Kidney epithelial cell (primary cell): ENCODE data around the gene MED31. TPM values are rescaled to one million over a fixed set of nuclear protein-coding genes. Genes with fewer than 3 reads are reported as not detected.

Experiments used
- DNase-seq: peaks from one replicate; pipeline ENCODE4 v3.0.0-alpha.2; 2010; ENCODE audit warnings: low read depth
- H3K27me3 ChIP-seq: 2 replicates; pipeline ENCODE4 v1.6.0; 2011; ENCODE audit warnings: low read length; ENCODE audit not compliant: control insufficient read depth, insufficient read depth
- H3K36me3 ChIP-seq: 2 replicates; pipeline ENCODE4 v1.5.1; 2011; ENCODE audit warnings: low read length; ENCODE audit not compliant: control insufficient read depth, insufficient read depth
- H3K4me3 ChIP-seq: 2 replicates; pipeline ENCODE4 v1.5.1; 2011; ENCODE audit warnings: low read depth, mild to moderate bottlenecking, control low read depth, low read length
- total RNA-seq: library from RNA; depleted of rRNA; stranded (reverse); fragments of >200 nt; gene quantifications from 2 replicates; pipeline ENCODE4 v1.2.3, GENCODE V29; 2015
- TF ChIP-seq, protein P1 (sequence below): IDR thresholded peaks from 2 replicates; pipeline ENCODE4 v1.5.1; 2011; ENCODE audit warnings: mild to moderate bottlenecking, moderate library complexity, low read length, control low read depth, inconsistent platforms; ENCODE audit not compliant: insufficient read depth, poor library complexity, severe bottlenecking

Gene MED31
- 10.6 and 13.5 TPM in 2 replicates for total RNA-seq

DNA sequence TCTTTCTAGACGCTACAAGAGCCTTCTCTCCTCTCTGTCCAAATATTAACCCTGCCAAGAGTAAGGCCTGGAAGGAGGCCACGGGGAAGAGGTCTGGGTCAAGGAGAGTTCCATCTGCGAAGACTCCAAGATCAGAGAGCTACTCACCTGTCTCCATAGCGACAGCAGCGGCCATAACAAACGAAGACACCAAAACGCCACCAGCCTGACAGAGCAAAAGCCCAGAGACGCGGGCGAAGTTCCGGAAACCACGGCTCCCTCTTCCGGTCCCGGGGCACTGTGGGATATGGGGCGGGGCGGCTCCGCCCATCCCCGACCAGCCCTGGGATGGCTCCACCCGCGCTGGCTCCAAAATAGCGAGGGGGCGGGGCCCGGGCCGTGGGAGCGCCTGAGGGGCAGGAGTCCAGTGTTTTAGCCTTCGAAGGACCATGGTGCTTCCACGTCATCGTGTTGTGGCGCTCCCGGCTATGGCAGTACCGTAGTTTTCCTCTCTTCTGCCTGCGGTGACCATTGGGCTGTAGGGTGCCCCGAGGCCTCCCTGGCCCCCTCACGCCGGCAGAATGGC is at the start of gene MED31, which contains the start of gene C17orf100:
MED31 (minus strand) TSS at position 252 of the 565 bp plus-strand sequence; CDS start at position 175, 77 bp downstream.
C17orf100 (plus strand) TSS at position 409 of the 565 bp plus-strand sequence; CDS start at position 561, 152 bp downstream.
- no peaks in the 10 kb centered on the region for H3K36me3 ChIP-seq

DNA sequence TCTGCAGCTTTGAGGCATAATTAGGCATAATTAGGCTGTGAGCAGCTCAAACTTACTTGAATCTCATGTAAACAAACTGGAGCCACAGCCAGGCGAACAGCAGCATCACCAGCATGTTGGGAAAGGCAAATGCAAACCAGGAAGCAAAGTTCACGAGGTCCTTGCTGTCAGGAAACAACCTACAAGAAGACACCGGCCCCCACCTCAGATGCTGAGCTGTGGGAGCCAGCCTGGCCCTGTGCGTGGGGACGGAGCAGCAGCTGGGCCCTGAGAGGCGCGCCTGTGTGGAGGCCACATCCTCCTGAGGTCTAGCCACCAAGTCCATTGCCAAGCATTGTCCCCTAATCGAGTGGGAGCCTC is 49.5 kb upstream of the MED31 start:
- TF ChIP-seq, protein P1, sequence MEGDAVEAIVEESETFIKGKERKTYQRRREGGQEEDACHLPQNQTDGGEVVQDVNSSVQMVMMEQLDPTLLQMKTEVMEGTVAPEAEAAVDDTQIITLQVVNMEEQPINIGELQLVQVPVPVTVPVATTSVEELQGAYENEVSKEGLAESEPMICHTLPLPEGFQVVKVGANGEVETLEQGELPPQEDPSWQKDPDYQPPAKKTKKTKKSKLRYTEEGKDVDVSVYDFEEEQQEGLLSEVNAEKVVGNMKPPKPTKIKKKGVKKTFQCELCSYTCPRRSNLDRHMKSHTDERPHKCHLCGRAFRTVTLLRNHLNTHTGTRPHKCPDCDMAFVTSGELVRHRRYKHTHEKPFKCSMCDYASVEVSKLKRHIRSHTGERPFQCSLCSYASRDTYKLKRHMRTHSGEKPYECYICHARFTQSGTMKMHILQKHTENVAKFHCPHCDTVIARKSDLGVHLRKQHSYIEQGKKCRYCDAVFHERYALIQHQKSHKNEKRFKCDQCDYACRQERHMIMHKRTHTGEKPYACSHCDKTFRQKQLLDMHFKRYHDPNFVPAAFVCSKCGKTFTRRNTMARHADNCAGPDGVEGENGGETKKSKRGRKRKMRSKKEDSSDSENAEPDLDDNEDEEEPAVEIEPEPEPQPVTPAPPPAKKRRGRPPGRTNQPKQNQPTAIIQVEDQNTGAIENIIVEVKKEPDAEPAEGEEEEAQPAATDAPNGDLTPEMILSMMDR = no peak
- Histone ChIP-seq H3K27me3 (peaks cover 9% of the 10 kb centered on the region), H3K36me3 (no peaks in the 10 kb centered on the region), H3K4me3 (no peak overlapping the region)
- DNase-seq = no peak

More for the DNA sequence above, at the start of gene MED31, which contains the start of gene C17orf100:
- peaks cover 15% of the 10 kb centered on the region for H3K27me3 ChIP-seq
- H3K4me3 ChIP-seq = peak within 1 kb of the TSS; percentile 97
- TF ChIP-seq, protein P1 = no peak
- DNase-seq = peak; percentile 59

DNA sequence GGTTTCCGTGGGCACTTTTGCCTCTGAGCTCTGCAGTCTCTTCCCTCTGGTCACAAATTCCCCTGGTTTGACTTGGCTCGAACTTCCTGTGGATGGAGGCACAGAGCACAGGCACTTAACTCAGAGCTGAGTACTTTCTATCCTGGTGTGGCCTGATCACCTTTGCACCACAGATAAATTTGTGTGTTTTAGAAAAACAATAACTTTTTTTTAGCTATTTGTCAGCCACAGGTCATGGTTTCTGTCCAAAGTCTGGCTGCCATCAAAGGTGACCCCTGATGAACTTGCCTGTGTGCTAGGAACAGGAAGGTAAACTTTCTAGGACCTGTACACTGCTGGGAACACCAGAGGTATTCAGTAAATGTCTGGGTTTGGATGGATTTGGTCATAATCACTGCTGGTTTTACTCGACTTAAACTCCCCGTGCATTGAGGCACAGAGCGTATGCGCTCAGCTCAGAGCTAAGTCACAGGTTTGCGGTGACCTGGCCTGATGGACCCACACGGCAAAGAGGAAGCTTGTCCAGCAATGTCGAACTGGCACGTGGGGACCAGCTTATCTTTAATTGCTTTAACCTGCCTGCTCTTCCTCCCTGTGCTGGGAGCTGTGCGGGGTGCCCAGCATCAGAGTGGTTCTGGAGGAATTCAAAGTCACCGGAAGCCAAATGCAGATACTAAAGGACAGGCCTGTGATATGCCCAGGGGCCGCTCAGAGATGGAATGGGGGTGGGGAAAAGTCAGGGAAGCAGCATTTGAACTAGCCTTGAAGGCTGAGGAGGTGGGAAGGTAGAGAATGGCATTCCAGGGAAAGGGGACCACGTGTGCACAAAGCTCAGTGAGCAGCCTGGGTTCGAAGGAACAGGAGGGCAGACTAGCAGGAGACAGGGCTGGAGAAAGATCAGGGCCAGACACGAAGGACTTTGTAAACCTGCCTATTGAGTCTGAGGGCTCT is 48.9 kb upstream of the MED31 start:
- no peaks in the 10 kb centered on the region for H3K36me3 ChIP-seq
- H3K4me3 ChIP-seq = no peak overlapping the region
- DNase-seq = no peak
- peaks cover 9% of the 10 kb centered on the region for H3K27me3 ChIP-seq
- TF ChIP-seq, protein P1 = no peak

DNA sequence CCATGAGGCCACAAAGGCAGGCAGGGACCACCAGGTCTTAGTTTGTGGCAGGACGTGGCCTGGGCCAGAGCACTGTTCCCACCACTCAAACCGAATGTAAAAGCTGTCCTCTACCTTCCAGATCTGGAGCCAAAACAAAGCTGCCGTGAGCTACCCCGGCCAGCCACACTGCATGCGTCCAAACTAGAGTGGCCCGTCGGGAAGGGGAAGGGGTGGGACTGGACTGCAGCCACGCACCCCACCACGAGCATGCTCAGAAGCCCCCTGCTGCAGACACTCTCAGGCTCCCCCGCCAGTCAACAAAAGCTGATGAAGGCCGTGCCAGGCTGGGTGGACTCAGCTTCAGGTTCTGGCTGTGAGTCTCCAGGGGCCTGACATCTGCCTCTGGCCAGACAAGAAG is 46.6 kb upstream of the MED31 start:
- TF ChIP-seq, protein P1 = no peak
- no peak overlapping the region for H3K4me3 ChIP-seq
- DNase-seq = no peak

DNA sequence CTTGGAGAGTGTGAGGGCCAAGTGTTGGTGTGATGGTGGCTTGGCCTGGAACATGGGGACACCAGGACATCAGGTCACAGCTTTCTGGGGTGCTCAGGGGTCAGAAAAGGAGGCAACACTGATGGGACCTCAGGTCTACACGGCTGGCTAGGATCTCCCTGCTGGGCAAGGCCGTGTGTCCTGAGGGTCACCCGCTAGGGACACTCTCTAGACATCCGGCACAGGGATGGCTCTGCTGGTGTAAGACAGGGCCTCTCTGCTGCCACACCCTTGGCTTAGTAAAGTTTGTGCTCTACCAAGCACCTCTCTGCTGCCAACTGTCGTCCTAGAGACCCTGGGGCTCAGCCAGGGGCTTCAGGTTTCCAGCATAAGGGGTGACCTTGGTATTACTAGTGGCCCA is 45.5 kb upstream of the MED31 start:
- TF ChIP-seq, protein P1 = no peak
- no peaks in the 10 kb centered on the region for H3K27me3 ChIP-seq
- H3K36me3 ChIP-seq = no peaks in the 10 kb centered on the region
- DNase-seq = no peak
- no peak overlapping the region for H3K4me3 ChIP-seq

More for the DNA sequence above, 46.6 kb upstream of the MED31 start:
- Histone ChIP-seq H3K27me3 (peaks cover 3% of the 10 kb centered on the region), H3K36me3 (no peaks in the 10 kb centered on the region)
